ENCODE results near the gene ZNF17. TPM values are rescaled to one million over a fixed set of nuclear protein-coding genes. Genes with fewer than 3 reads are reported as not detected.

ZNF17 gene
- total RNA-seq, 2 donors from 2014 or later = 8.3 to 12.0 TPM

- Mint-ChIP-seq H3K27ac (no peak overlapping the region), H3K36me3 (ENCODE audit: low read depth) (peaks cover 6% of the 10 kb centered on the region), H3K27me3 (no peaks in the 10 kb centered on the region), H3K4me1 (no peaks in the 10 kb centered on the region), H3K4me3 (no peak overlapping the region), H3K9me3 (peaks cover 22% of the 10 kb centered on the region)
- ATAC-seq (replicated peaks) = no peak
These were observed 41.3 kb downstream of the ZNF17 start for GRCh38 chr19:57452307-57452706.

DNA sequence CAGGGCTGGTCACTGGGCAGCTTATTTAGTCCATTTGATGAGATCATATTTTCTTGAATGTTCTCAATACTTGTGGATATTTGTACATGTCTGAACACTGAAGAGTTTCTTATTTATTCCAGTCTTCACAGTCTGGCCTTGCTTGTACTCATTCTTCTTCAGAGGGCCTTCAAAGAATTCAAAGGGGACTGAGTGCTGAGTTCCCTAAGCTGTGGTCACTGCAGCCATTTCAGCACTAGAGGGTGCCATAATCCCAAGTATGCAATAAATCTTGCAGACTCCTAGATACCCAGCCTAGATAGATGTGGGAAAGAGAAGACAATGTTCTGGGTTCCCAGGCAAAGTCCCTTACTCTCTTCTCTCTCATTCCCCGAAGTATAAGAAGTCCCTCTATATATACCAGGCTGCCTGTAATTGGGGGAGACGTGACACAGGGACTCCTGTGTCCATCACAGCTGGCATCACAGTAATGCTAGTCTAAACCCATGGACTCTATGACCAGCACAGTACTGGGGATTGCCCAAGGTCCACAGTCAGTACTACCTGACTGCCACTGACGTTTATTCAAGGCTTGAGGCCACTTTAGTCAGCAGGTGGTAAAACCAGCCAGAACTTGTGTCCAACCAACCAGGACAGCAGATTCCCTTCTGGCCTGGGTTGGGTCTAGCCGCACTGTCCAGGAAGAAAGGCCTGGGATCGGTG is 54.9 kb downstream of the ZNF17 start:
- Mint-ChIP-seq H3K27me3 (no peaks in the 10 kb centered on the region), H3K4me1 (no peaks in the 10 kb centered on the region), H3K36me3 (ENCODE audit: low read depth) (no peaks in the 10 kb centered on the region), H3K27ac (no peak overlapping the region), H3K4me3 (no peak overlapping the region), H3K9me3 (peaks cover 17% of the 10 kb centered on the region)
- peak; percentile 62 for ATAC-seq (replicated peaks)

- Mint-ChIP-seq H3K4me3 (no peak overlapping the region), H3K36me3 (ENCODE audit: low read depth) (no peaks in the 10 kb centered on the region), H3K27me3 (no peaks in the 10 kb centered on the region), H3K4me1 (no peaks in the 10 kb centered on the region), H3K9me3 (peaks cover 19% of the 10 kb centered on the region), H3K27ac (no peak overlapping the region)
- no peak for ATAC-seq (replicated peaks)
These were observed 55.5 kb downstream of the ZNF17 start for GRCh38 chr19:57466489-57466888.

Other genes with a start within 250 kb of the ZNF17 start
- gene DUXA, start 243.7 kb upstream of the ZNF17 start, total RNA-seq = not detected
- gene ZNF264, start 219.7 kb upstream of the ZNF17 start, total RNA-seq = 10 to 100 TPM; 23.7 to 51.0 TPM
- 1 to 10 TPM; 2.1 to 3.5 TPM for gene AURKC, start 180.1 kb upstream of the ZNF17 start, total RNA-seq
- 10 to 100 TPM in 1 of 2 donors, 1 to 10 TPM in 1; 9.1 to 16.7 TPM for gene ZNF805, start 170.5 kb upstream of the ZNF17 start, total RNA-seq
- gene ZNF460, start 130.7 kb upstream of the ZNF17 start, total RNA-seq = 100 to 1,000 TPM in 1 of 2 donors, 10 to 100 TPM in 1; 90.0 to 130 TPM
- gene ZNF543, start 90.7 kb upstream of the ZNF17 start, total RNA-seq = 1 to 10 TPM; 6.6 to 6.7 TPM
- 1 to 10 TPM; 5.3 to 6.4 TPM for gene ZNF304, start 59.9 kb upstream of the ZNF17 start, total RNA-seq
- gene TRAPPC2B, start 47.6 kb upstream of the ZNF17 start, total RNA-seq = 1 to 10 TPM; 4.5 to 8.8 TPM
- gene ZNF547, start 47.6 kb upstream of the ZNF17 start, total RNA-seq = 1 to 10 TPM; 2.7 to 5.4 TPM
- 10 to 100 TPM; 19.4 to 48.5 TPM for gene ZNF548, start 21.3 kb upstream of the ZNF17 start, total RNA-seq
- gene ZNF749, start 24.2 kb downstream of the ZNF17 start, total RNA-seq = 10 to 100 TPM; 13.8 to 15.0 TPM
- under 1 TPM in 1 of 2 donors, not detected in 1; 0.37 TPM for gene VN1R1, start 46.0 kb downstream of the ZNF17 start, total RNA-seq
- 1 to 10 TPM; 2.8 to 4.5 TPM for gene ZNF772, start 66.4 kb downstream of the ZNF17 start, total RNA-seq
- gene ZNF419, start 76.6 kb downstream of the ZNF17 start, total RNA-seq = 1 to 10 TPM; 4.7 to 8.5 TPM
- 1 to 10 TPM; 3.8 to 6.2 TPM for gene ZNF773, start 88.8 kb downstream of the ZNF17 start, total RNA-seq
- gene ZNF549, start 116.2 kb downstream of the ZNF17 start, total RNA-seq = 1 to 10 TPM; 3.2 to 4.9 TPM
- 1 to 10 TPM; 8.9 to 10.0 TPM for gene ZNF550, start 148.7 kb downstream of the ZNF17 start, total RNA-seq
- gene ZNF416, start 167.8 kb downstream of the ZNF17 start, total RNA-seq = 1 to 10 TPM; 2.2 to 2.4 TPM
- 1 to 10 TPM; 2.5 to 3.2 TPM for gene ZIK1, start 173.0 kb downstream of the ZNF17 start, total RNA-seq
- 1 to 10 TPM; 6.0 to 9.9 TPM for gene ZNF530, start 188.7 kb downstream of the ZNF17 start, total RNA-seq
- 10 to 100 TPM in 1 of 2 donors, 1 to 10 TPM in 1; 5.7 to 11.2 TPM for gene ZNF134, start 203.1 kb downstream of the ZNF17 start, total RNA-seq
- 10 to 100 TPM in 1 of 2 donors, 1 to 10 TPM in 1; 8.4 to 14.0 TPM for gene ZNF211, start 222.0 kb downstream of the ZNF17 start, total RNA-seq